ENCODE results near the gene DAAM2.

DAAM2 gene

DNA sequence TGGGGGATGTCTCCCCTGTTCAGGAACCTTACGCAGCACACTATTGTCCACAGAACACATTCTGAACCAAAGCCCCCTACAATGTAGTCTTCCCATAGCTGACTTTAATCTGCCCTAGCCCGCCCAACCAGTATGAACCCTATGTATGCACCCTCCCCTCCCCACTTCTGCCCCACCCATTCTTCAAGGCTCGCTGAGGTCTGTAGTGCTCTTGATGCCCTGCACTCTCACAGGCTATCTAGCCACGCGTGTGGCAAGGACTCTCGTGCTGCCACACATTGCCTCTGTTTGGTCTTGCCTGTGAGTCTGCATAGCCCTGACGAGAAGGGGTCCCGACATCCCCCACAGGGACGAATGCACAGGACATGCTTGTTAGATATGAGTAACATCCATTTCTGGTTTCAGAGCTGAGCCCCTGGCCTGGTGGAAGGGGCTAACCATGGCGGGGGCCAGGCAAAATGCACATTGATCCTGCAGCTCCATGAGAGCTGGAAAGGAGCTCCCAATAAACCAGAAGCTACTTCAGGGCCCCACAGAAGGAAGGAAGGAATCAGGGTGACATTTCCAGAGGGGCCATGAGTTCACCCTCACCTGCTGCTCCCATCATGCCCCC, 119.4 kb downstream of the DAAM2 start:
- FAIRE-seq (no peak), DNase-seq (ENCODE audit: insufficient read length, low spot score) (no peak)
- no peak for TF ChIP-seq POLR2A (IDR thresholded peaks at IDR 0.05; ENCODE audit: low read depth, low read length)

DNA sequence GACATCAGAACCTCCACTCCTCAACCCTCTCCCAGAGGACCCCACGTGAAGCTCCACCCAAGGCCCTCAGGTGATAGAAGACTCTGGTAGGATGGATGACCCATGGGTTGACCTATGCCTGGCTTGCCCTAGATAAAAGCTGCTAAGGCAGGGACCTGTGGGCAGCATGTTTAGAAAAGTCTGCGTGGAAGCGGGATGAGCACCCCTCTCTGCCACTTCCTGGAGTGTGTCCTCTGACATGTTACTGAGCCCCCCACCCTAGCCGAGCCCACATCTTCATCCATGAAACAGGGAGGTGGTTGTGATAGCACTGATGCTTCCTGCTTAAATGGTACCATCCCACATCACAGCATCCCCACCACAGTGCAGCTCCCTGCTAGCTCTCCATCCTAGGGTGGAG, 120.3 kb downstream of the DAAM2 start:
- TF ChIP-seq POLR2A (IDR thresholded peaks at IDR 0.05; ENCODE audit: low read depth, low read length) = no peak
- no peak for FAIRE-seq
- DNase-seq (ENCODE audit: insufficient read length, low spot score) = no peak

DNA sequence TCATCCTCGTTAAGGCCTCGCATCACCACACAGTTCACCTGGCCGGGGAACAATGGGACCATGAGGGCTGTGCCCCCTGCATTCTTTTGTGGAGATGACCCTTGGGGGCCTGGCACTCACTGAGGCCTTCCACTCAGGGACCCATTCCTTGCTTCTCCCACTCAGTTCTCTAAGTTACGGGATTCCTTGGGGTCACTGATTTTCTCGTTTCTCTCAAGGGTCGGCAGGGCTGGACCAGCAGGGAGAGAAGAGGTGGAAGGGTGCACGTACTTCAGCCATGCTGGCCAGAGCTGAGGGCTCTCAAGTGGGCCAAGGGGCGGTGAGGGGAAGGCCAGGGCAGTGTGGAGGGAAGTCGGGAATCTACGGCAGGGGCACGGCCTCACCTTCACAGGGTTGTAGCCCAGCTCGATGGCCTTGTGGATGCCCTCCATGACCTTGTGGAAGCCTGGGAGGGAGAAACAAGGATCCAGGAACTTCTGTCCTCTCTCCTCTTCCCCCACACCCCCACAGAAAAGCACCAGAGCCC, 121.3 kb downstream of the DAAM2 start:
- FAIRE-seq = no peak
- TF ChIP-seq POLR2A (IDR thresholded peaks at IDR 0.05; ENCODE audit: low read depth, low read length) = no peak

DNA sequence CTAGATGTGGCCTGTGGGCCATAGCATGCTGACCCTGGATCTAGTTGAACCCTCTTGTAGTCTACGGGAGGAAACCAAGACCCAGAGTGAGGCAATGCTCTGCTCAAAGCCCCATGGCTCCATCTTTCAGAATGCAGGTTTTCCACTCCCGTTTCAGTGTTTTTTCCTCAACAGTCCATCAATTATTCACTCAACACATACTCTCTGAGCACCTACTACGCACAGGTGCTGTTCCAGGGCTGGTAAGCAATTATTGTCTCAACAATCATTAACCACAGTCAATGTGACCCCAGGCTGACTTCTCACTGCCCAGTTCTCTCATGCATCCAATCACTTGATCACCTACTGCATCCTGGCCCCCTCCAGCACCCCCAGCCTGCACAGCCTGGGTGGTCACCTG, 122.1 kb downstream of the DAAM2 start:
- no peak for DNase-seq (ENCODE audit: insufficient read length, low spot score)
- no peak for FAIRE-seq
- TF ChIP-seq POLR2A (IDR thresholded peaks at IDR 0.05; ENCODE audit: low read depth, low read length) = no peak

More for the DNA sequence above, 121.3 kb downstream of the DAAM2 start:
- no peak for DNase-seq (ENCODE audit: insufficient read length, low spot score)

DNA sequence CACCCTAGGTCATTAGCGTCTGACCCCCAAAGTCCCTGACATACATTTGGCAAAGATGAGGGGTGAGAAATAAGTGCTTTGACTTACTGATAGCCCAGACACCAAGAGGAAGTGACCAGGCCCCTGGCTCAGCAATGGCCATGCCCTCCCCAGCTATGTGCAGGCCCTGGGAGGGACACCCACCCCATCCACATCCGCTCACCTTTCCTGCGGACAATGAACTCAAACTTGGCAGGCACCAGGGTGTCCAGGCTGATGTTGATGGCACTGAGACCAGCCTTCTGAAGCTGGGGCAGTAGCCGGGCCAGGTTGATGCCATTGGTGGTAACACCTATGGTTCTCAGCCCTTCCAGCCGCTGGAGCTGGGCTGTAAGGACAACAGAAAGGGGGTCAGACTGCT, 123.7 kb downstream of the DAAM2 start:
- DNase-seq (ENCODE audit: insufficient read length, low spot score) (no peak), FAIRE-seq (no peak)
- TF ChIP-seq POLR2A (IDR thresholded peaks at IDR 0.05; ENCODE audit: low read depth, low read length) = no peak

DNA sequence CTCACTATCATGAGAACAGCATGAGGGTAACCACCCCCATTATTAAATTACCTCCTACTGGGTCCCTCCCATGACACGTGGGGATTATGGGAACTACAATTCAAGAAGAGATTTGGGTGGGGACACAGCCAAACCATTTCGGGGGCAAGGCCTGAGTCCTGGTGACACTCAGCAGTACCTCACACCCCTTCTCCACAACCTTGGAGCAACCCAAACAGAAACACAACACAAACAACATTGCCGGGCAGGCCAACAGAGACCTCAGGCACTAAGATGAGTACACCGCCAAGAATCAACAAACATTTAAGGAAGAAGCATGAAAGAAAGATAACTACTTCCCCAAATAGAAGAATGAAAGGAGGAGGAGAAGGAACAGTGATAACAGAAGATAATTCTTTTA, 125.2 kb downstream of the DAAM2 start:
- DNase-seq (ENCODE audit: insufficient read length, low spot score) = no peak
- no peak for FAIRE-seq
- TF ChIP-seq POLR2A (IDR thresholded peaks at IDR 0.05; ENCODE audit: low read depth, low read length) = no peak

DNA sequence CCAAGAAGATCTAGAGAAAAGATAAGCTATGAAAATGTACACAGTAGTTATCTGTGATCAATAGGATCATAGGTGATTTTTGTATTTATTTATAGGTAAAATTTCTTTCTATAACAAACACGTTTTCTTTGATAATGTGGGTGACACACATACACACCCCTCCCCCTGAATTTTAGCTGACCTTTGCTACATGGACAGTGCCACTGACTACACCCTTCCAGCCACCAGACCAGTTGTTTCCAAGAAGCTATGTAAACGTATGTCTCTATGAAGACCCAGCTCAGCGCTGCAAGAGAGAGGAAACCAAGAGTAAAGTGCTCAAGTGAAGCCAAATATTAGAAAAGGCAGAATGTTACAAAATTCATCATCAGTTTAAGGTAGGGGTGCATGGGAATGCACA, 125.8 kb downstream of the DAAM2 start:
- TF ChIP-seq POLR2A (IDR thresholded peaks at IDR 0.05; ENCODE audit: low read depth, low read length) = no peak
- no peak for DNase-seq (ENCODE audit: insufficient read length, low spot score)
- no peak for FAIRE-seq

DNA sequence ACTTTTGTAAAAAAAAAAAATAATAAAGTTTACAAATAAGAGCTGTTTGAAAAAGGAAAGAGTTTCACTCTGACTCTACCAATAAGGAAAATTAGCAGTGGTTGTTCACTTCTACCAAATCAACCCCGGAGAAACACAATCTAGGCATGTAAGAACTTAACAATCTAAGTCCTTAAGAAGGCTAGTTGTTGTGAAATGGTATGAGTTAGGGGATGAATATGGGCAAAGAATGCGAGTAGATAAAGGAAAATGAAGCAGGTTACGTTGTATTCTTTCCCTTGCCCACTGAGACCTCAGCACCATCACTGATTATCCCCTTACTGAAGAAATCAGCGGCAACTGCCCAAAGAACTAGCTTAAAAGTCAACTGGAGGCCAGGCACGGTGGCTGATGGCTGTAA, 126.7 kb downstream of the DAAM2 start:
- DNase-seq (ENCODE audit: insufficient read length, low spot score) (no peak), FAIRE-seq (no peak)
- no peak for TF ChIP-seq POLR2A (IDR thresholded peaks at IDR 0.05; ENCODE audit: low read depth, low read length)

DNA sequence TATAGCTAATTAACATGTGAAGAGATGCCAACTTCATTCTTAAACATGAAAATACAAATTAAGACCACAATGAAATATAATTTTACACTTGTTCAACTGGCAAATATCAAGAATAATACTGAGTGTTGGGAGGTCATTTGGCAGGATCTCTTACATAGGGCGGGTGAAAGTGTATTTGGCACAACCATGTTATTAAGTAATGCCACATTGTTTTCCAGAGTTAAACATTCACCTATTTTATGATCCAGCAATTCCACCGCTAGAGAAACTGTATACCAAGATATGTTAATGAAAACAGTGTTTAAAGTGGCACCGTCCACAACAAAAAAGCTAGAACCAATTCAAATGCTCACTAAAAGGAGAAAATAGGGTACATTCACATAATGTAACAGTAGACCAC, 128.0 kb downstream of the DAAM2 start:
- FAIRE-seq (no peak), DNase-seq (ENCODE audit: insufficient read length, low spot score) (no peak)
- no peak for TF ChIP-seq POLR2A (IDR thresholded peaks at IDR 0.05; ENCODE audit: low read depth, low read length)

DNA sequence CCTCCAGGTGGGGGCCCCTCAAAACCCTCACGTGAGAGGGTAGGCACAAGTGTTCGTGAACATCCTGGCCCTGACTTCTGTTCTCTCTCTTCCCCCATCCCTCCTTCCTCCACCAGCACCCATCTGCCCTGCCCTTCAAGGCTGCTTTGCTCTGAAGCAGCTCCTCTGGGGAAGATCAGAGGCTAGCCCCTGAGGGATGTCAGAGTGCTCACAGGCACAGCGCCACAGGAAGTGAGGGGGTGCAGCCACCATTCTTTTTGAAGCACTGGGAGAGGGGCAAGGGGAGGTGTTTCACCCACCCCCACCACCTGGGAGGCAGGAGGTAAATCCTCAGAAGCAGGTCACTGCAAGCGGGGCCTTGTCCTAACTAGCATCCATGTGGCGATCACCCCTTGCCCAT, 130.6 kb downstream of the DAAM2 start:
- FAIRE-seq (no peak), DNase-seq (ENCODE audit: insufficient read length, low spot score) (no peak)
- TF ChIP-seq POLR2A (IDR thresholded peaks at IDR 0.05; ENCODE audit: low read depth, low read length) = no peak

DNA sequence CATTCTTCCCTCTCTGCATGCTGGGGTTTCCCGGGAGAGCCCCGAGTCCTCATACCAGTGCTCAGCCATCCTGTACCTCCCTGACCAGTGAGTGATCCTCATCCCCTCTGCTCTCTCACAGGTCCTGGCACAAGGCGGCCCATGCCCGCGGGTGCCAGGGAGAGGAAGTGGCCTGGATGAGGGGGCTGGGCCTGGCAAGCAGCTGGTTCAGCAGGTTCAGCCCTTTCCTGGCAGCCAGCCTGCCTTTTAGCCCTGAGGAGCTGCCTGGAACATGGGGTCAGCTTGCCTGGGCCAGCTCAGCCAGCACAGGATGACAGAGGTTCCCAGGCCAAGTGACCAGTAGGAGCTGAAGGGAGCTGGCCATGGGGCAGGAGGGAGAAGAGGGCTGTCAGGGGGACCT, 131.2 kb downstream of the DAAM2 start:
- no peak for TF ChIP-seq POLR2A (IDR thresholded peaks at IDR 0.05; ENCODE audit: low read depth, low read length)
- no peak for DNase-seq (ENCODE audit: insufficient read length, low spot score)
- FAIRE-seq = no peak

DNA sequence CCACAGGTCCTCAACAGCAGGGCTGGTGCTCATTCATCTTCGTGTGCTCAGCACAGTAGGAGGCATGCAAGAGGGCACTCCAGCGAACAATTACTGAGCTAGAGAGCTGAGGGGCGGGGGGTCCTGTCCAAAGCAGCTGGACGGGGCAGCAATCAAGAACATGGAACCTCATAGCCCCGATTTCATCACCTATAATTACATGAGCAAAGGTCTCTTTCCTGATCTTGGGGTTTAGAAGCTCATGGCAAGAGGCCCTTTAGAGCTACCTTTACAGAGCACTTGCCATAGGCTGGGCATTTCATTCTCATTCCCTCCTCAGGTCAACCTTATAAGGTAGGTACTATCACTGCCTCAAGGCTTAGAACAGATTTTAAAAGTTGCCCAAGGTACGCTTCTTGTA, 131.7 kb downstream of the DAAM2 start:
- no peak for TF ChIP-seq POLR2A (IDR thresholded peaks at IDR 0.05; ENCODE audit: low read depth, low read length)
- DNase-seq (ENCODE audit: insufficient read length, low spot score) (no peak), FAIRE-seq (no peak)

DNA sequence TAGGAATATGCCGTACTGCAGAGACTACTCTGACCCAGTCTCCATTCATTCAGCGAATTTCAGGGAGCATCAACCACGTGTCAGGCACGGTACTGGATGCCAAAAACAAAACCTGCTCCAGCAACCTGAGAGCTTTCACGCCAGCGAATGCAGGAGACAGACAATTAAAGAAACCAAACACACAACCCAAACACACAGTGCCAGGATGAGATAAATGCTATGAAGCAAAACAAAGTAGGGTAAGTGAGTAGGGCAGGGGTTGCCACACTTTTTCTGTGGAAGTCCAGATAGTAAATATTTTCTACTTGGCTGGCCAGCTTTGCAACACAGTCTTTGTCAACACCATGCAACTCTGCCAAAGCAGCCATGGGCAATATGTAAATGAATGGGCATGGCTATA, 132.1 kb downstream of the DAAM2 start:
- TF ChIP-seq POLR2A (IDR thresholded peaks at IDR 0.05; ENCODE audit: low read depth, low read length) = no peak
- no peak for FAIRE-seq
- no peak for DNase-seq (ENCODE audit: insufficient read length, low spot score)

DNA sequence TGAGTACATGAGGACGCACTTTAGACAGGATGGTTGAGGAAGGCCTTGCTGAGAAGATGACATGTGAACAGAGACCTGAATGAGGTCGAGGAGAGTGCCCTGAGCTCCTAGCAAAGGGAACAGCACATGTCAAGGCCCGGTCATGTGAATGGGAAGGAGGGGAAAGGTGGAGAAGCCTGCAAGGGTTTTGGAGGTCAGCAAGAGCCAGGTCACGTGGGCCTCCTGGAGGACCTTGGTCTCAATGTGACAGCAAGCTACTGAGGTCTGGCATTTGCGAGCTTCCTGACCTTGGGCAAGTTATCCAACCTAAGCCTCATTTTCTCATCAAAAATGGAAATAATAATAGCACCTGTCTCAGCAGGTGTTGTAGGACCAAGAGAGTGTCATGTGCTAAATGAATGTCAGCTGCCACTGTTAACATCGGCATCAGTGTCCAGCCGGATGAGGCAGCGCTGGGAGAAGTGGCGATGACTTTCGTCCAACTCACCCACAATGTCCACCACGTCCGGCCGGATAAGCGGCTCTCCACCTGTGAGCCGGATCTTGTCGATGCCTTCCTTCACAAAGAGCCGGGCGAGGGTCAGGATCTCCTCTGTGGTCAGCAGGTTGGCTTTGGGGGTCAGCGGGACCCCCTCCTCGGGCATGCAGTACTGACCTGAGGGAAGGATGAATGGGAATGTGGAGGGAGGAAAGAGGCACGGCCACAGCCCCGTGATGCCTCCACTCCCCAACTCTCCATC, 133.2 kb downstream of the DAAM2 start:
- DNase-seq (ENCODE audit: insufficient read length, low spot score) (no peak), FAIRE-seq (no peak)
- TF ChIP-seq POLR2A (IDR thresholded peaks at IDR 0.05; ENCODE audit: low read depth, low read length) = no peak

DNA sequence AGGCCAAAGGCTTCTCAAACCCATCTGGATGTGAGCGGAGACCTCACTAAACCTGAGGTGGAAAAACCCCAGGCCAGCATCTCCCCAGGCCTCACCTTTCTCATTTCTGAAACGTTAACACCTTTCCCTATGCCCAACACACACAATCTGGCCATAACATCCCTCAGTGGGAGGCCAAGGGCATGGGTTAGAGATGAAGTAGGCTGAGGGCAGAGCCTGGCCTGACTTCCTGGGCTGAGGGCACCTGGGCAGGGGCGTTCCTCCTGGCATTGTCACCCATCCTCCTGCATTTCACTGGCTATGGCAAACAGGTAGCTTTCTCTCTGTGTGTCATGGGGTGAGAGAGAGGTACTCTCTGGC, 133.7 kb downstream of the DAAM2 start:
- FAIRE-seq (no peak), DNase-seq (ENCODE audit: insufficient read length, low spot score) (no peak)
- no peak for TF ChIP-seq POLR2A (IDR thresholded peaks at IDR 0.05; ENCODE audit: low read depth, low read length)
